ENCODE measurements around the gene UCP3.

Gene UCP3, protein sequence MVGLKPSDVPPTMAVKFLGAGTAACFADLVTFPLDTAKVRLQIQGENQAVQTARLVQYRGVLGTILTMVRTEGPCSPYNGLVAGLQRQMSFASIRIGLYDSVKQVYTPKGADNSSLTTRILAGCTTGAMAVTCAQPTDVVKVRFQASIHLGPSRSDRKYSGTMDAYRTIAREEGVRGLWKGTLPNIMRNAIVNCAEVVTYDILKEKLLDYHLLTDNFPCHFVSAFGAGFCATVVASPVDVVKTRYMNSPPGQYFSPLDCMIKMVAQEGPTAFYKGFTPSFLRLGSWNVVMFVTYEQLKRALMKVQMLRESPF

DNA sequence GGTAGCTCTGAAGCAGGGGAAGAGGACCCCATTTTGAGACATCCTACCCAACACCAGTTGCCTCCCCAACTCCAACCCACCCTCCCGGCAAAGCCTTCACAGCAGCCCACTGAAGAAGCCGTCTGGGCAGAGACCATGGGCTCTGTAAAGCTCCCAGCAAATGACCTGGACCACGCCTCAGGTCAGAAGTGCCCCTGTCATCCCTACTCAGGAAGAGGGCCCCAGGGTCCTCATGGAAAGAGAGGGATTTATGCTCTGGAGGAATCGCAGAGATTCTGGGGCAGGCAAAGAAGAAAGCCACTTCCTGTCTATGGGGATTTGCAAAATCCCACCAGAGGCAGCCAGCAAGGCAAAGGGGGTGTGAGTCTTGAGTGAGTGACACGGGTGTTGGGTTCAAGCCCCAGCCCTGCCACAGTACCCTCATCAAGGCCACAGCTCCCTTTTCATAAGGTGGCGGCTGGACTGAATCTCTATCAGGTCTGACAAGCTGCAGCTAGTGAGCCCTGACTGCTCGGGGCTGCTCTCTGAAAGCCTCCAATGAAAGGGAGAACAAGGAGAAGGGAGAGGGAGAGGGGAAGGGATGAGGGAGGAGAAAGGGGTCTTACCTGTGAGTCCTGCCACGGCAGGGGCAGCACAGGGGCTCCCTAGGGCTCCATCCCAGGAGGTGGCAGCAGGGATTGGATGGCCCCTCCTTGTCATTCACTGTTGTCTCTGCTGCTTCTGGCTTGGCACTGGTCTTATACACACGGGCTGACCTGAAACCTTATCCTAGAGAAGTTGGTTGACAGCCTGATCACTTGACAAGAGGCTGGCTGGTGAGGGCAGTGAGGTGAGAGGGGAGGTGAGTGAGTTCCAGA is at the start of gene UCP3:
TSS of gene UCP3 (minus strand) at position 713 of the 857 bp plus-strand sequence. CDS start 2,043 bp downstream, outside the sequence.
- H3K27me3 Mint-ChIP-seq (ENCODE audit: low read depth, poor library complexity), result peaks cover 4% of the 10 kb centered on the region
- DNase-seq, result no peak

DNA sequence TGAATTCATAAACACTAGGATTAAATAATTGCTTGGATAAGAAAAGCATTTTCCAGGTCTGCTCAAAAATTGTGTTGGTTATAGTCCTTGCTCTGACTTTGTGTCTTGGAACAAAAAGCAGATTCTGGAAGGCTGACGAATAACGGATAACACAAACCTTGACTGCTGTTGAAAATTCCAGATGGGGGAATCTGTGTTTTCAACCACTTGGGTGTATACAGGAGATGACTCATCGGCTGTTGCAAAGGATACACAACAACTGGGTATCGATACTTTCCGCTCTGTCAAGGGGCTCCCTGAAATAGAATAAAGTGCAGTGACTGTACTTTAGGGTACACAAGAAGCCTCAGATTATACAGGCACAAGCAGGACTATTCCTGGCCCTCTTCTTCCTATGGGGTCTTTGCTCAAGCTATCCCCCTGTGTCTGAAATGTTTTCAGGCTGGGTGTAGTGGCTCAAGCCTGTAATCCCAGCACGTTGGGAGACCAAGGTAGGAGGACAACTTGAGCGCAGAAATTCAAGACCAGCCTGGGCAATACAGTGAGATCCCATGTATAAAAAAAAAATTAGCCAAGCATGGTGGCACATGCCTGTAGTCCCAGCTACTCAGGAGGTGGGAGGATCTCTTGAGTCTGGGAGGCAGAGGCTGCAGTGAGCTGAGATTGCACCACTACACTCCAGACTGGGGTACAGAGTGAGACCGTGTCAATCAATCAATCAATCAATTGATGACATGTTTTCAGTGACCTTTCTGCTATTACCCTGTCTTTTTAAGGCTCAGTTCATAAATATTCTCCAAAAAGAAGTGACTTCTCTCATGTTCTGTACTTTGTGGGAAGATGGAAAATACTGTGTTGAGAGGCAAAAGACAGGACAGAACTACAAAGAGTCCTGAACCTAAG is 48.6 kb upstream of the UCP3 start:
- H3K27me3 Mint-ChIP-seq (ENCODE audit: low read depth, poor library complexity), result no peaks in the 10 kb centered on the region
- TF ChIP-seq, protein P1, sequence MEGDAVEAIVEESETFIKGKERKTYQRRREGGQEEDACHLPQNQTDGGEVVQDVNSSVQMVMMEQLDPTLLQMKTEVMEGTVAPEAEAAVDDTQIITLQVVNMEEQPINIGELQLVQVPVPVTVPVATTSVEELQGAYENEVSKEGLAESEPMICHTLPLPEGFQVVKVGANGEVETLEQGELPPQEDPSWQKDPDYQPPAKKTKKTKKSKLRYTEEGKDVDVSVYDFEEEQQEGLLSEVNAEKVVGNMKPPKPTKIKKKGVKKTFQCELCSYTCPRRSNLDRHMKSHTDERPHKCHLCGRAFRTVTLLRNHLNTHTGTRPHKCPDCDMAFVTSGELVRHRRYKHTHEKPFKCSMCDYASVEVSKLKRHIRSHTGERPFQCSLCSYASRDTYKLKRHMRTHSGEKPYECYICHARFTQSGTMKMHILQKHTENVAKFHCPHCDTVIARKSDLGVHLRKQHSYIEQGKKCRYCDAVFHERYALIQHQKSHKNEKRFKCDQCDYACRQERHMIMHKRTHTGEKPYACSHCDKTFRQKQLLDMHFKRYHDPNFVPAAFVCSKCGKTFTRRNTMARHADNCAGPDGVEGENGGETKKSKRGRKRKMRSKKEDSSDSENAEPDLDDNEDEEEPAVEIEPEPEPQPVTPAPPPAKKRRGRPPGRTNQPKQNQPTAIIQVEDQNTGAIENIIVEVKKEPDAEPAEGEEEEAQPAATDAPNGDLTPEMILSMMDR (IDR thresholded peaks at IDR 0.05), result no peak
- peaks cover 19% of the 10 kb centered on the region for H3K9me3 Mint-ChIP-seq
- no peak overlapping the region for H3K27ac Mint-ChIP-seq
- no peak overlapping the region for H3K4me3 Mint-ChIP-seq
- no peak for DNase-seq
- peaks cover 58% of the 10 kb centered on the region for H3K36me3 Mint-ChIP-seq (ENCODE audit: low read depth)
- H3K4me1 Mint-ChIP-seq, result peaks cover 15% of the 10 kb centered on the region

More for the DNA sequence above, at the start of gene UCP3:
- H3K4me3 Mint-ChIP-seq, result peak within 1 kb of the TSS; percentile 5
- H3K36me3 Mint-ChIP-seq (ENCODE audit: low read depth), result peaks cover 22% of the 10 kb centered on the region
- no peaks in the 10 kb centered on the region for H3K9me3 Mint-ChIP-seq
- H3K4me1 Mint-ChIP-seq, result peaks cover 46% of the 10 kb centered on the region
- TF ChIP-seq, protein P1 (IDR thresholded peaks at IDR 0.05), result no peak
- H3K27ac Mint-ChIP-seq, result peak within 1 kb of the TSS; percentile 8

DNA sequence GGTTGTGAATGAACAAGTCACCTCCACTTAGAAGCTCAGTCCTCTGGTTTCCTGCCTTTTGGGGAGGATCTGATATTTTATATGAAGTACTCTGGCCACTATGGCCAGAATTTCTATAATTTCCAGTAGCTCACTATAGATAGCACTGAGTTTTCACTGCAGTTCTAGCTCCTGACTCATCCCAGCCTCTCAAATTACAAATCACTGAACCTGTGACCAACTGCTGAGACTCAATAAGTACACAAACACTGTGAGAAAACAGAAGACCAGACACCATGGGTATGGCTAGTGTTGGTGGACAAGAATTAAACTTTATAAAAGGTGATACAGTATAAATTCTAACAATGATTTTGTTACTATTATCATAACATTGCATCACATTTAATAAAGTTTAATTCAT is 47.1 kb upstream of the UCP3 start:
- Mint-ChIP-seq H3K4me3 (no peak overlapping the region), H3K27me3 (ENCODE audit: low read depth, poor library complexity) (no peaks in the 10 kb centered on the region), H3K27ac (peak overlapping the region; percentile 38), H3K4me1 (peaks cover 15% of the 10 kb centered on the region), H3K36me3 (ENCODE audit: low read depth) (peaks cover 48% of the 10 kb centered on the region), H3K9me3 (peaks cover 12% of the 10 kb centered on the region)
- TF ChIP-seq, protein P1 (IDR thresholded peaks at IDR 0.05), result no peak
- no peak for DNase-seq

DNA sequence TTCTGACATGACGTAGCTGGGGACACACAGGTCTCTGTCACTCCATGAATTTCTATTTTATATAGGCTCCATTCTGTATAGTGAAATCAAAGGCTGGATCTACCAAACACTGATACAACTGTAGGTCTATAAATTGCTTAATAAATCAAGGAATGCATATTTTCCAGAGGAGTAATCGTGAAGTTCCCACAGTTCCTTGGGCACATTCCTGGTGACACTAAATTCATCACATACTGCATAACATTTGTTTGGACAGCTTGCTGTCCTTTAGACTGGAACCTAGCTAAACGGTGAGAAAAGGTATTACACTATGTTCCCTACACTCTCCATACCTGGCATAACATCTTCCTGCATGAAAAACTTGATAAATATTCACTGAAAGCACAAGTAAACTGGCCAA is 41.6 kb upstream of the UCP3 start:
- peaks cover 40% of the 10 kb centered on the region for H3K36me3 Mint-ChIP-seq (ENCODE audit: low read depth)
- H3K27ac Mint-ChIP-seq, result no peak overlapping the region
- no peaks in the 10 kb centered on the region for H3K27me3 Mint-ChIP-seq (ENCODE audit: low read depth, poor library complexity)
- no peak for DNase-seq
- TF ChIP-seq, protein P1 (IDR thresholded peaks at IDR 0.05), result no peak
- no peaks in the 10 kb centered on the region for H3K9me3 Mint-ChIP-seq
- no peaks in the 10 kb centered on the region for H3K4me1 Mint-ChIP-seq
- no peak overlapping the region for H3K4me3 Mint-ChIP-seq

DNA sequence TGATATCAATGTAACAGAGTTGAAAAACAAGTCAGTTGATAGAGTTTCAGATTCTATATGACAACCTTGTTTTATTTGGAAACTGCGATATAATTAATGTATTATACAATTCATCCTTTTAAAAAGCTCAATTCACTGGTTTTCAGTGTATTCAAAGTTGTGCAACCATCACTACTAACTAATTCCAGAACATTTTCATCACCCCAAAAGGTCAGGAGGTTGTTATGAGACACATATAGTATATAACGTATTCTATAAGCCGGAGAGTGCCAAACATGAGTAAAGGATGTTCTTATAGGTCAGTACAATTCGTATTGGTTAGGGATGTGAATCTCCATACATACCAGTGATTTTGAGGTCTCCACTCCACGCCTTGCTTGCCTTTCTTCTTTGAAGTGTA is 40.1 kb upstream of the UCP3 start:
- no peaks in the 10 kb centered on the region for H3K27me3 Mint-ChIP-seq (ENCODE audit: low read depth, poor library complexity)
- TF ChIP-seq, protein P1 (IDR thresholded peaks at IDR 0.05), result no peak

More for the DNA sequence above, 40.1 kb upstream of the UCP3 start:
- DNase-seq, result no peak
- Mint-ChIP-seq H3K4me3 (no peak overlapping the region), H3K27ac (no peak overlapping the region), H3K9me3 (no peaks in the 10 kb centered on the region), H3K4me1 (no peaks in the 10 kb centered on the region), H3K36me3 (ENCODE audit: low read depth) (peaks cover 51% of the 10 kb centered on the region)
